ENCODE measurements around the gene NDC1.
"Not testable (repeated sequence)": the region's sequence is repeated elsewhere in the genome, so short reads cannot be mapped to it uniquely, and the experiment has no call there.

NDC1 gene

DNA sequence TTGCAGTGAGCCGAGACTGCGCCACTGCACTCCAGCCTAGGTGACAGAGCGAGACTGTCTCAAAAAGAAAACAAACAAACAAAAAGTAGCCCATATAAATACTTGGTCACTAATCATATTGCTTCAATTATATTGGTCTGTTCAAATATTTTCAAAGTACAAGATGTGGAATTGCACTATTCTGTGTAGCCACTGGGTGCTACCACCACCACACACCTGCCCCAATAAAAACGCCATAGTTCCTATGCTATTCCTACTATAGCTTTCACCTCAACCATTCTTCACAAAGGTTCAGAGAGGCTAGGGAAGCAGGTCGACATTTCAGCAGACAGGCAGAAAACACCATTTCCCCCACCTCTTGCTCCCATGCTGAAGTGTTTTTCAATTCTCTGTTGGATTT lies 16.7 kb downstream of the NDC1 start:
- DNase-seq: no peak

DNA sequence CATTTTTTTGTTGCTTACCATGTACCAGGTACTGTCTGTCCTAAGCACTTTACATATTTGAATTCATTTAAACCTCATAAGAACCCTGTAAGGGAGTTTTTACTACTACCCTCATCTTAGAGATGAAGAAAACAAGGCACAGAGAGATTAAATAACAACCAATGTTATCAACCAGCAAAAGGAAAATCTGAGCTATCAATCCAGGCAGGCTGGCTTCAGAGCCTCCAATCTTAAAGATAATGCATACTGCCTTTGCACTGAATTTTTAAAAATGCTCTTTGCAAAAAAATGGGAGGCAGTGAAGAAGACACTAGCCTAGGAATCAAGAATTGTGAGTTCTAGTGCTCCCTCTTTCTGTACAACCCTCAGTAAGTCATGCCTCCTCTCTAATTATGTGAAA lies 18.7 kb downstream of the NDC1 start:
- no peak for DNase-seq

DNA sequence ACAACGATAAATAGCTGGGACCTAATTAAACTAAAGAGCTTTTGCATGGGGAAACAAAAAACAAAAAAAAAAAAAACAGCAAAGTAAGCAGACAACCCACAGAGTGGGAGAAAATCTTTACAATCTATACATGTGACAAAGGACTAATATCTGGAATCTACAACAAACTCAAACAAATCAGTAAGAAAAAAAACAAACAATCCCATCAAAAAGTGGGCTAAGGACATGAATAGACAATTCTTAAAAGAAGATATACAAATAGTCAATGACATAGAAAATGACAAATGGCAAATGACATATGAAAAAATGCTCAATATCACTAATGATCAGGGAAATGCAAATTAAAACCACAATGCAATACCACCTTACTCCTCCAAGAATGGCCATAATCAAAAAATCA lies 21.5 kb downstream of the NDC1 start:
- DNase-seq: not testable (repeated sequence)

DNA sequence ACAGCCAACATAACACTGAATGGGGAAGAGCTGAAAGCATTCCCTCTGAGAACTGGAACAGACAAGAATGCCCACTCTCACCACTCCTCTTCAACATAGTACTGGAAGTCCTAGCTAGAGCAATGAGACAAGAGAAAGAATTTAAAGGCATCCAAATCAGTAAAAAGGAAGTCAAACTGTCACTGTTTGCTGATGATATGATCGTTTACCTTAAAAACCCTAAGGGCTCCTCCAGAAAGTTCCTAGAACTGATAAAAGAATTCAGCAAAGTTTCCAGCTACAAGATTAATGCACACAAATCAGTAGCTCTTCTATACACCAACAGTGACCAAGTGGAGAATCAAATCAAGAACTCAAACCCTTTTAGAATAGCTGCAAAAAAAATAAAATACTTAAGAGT lies 22.6 kb downstream of the NDC1 start:
- not testable (repeated sequence) for DNase-seq

DNA sequence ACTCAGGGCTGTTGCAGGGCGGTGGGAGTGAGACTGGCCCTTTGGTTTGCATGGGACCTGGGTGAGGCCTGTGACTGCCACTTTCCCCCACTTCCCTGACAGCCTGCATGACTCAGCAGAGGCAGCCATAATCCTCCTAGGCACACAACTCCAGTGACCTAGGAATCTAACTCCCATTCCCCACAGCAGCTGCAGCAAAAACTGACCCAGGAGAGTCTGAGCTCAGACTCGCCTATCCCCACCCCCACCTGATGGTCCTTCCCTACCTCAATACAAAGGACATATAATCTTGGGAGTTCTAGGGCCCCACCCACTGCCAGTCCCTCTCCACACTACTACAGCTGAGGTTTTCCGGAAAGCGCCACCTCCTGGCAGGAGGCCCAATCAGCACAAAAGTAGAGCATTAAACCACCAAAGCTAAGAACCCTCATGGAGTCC lies 26.7 kb downstream of the NDC1 start:
- DNase-seq: peak; percentile 2

DNA sequence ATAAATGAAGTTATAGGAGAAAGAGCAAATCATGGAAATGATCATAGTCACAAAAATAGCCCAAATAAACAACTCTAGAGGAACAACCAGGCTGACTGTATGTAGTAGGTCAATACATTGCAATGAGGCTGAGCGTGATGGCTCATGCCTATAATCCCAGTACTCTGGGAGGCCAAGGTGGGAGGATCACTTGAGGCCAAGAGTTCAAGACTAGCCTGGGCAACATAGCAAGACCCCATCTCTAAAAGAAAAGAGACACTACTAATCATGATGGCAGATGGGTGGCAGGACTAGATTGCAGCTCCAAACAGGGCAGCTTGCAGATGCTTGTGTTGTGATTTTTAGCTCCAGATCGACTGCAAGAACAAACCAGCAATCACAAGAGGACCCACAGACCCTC lies 27.6 kb downstream of the NDC1 start:
- no peak for DNase-seq

DNA sequence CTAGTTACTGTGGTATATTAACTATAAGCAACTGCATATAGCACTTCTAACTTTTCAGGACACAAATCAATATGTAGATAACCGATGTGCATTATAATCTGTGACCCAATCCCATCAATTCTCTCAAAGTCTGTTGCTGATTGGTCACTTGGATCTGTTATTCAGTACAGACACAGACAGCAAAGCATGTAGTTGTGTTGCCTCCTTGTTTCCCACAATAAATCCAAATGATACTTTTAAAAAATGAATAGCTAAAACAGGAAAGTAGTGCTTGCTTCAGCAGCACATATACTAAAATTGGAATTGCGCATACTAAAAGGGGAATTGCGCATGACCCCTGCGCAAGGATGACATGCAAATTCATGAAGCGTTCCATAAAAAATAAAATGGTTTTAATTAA lies 28.1 kb downstream of the NDC1 start:
- no peak for DNase-seq

DNA sequence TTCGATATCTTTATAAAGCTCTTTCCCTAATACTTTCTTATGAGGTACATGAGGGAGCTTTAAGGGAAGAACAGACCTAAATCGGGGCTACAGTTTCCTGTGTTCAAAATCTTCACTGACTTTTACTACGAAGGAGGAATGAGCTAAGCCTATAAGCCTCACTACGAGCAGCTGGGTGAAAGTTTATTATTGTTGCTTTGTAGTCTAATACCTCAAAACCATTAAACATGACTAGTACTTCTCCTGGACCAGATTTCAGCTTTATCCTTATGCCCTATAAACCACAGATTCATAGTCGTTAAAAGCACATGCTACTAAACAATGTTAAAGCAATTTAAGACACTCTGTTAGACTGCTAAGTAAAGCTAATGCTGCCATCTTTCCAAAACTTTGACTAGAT lies 30.2 kb downstream of the NDC1 start:
- DNase-seq: no peak

DNA sequence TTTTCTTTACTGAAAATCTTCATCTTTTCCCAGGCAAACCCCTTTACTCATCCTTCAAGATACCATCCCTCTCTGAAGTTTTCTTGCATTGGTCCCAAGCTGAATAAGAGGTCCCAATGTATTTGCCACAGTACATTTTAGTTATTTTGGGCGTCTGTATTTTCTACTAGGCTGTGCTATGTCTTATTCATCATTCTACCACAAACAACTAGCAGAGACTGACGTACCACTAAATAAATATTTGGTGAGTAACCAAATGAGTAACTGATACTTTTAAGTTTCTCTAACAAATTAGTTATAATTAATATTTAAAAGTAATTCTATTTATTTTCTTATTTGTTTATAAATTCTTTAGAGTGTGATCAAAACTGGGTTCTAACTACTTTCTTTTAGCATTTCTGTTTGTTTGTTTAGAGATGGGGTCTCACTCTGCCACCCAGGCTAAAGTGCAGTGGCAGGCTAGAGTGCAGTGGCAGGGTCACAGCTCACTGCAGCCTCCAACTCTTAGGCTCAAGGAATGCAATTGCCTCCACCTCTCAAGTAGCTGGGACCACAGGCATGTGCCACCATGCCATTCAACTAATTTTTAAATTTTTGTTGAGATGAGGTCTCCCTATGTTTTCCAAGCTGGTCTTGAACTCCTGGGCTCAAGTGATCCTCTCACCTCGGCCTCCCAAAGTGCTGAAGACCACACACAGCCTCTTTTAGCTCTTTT lies 33.1 kb downstream of the NDC1 start:
- DNase-seq: no peak

DNA sequence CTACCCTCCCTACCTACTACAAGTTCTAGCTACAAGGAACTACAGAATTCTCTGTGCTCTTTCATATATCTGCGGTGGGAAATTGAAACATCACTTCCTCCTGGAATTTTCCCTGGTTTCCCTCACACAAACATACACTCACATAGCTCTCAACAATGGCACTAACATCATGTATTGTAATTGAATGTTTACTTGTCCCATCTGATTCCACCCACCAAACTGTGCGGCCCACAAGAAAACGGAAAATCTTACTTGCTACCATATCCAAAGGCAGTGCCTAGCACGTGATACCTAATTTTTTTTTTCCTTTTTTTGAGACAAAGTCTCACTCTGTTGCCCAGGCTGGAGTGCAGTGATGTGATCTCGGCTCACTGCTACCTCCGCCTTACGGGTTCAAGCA lies 33.9 kb downstream of the NDC1 start:
- no peak for DNase-seq

DNA sequence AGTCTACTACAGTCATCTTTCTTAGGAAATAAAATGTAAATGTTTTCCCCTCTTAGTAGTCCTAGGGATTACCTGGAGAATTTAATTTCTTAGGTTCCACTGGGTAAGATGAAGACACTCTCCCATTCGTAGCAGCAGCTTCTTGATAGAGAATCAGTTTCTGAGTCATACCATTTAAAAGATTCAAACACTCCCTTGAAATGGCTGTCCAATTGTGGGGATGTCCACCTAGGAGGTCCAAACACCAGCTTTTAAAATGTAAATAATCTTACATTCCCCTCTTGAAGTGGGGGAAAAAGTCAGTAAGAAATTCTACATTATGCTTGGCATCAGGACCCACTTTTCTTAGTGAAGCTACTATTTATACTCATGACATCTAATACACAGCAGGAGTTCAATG lies 37.5 kb downstream of the NDC1 start:
- no peak for DNase-seq

DNA sequence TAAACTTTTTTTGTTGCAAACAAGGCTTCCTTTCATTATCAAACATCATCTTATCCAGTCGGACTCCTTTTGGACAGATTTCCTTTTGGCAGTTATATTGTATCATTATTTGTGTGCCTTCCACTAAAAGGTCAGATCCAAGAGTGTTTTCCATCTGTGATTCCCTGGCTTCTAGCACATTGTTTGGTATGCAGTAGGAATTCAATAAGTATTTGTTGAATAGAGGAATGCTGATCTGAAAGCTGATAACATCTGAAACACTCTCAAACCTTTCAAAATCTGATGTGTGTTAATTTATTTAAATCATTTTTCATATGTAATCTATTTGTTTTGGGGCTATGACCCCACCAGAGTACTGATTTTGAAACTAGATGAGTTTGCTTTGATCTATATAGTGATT lies 39.0 kb downstream of the NDC1 start:
- no peak for DNase-seq

DNA sequence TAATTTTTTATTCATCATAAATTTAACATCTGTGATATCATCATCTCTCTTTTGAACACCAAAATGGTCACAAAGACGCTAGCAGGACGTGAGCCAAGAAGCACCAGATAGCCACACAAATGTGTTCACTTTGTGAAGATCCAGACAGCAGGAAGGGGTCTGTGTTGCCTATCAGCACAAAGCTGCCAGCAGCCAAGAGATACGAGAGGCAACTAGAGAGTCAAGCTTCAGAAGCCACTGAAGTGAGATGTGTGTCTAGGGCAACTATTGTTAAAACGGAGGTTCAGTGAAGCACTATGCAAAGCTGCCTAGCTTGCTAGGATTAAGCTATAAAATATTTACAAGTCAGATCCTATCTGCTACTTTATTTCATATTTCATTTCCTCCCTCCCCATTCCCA lies 45.3 kb downstream of the NDC1 start:
- DNase-seq: no peak

DNA sequence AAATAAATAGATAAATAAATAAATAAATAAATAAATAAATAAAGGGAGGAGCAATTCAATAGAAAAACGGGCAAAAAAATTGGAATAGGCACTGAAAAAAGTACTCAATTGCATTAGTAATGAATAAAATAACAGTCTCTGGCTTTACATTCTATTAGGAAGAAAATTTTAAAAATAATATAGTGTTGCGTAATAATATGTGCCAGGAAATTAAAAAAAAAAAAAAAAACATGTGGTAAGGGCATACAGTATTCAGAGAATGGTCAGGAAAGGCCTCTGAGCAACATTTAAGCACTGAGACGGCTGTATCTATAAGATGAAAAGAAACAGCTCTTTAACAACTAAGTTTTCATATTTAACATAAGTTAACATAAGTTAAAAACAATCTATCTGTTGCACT lies 50.4 kb downstream of the NDC1 start:
- DNase-seq: no peak

DNA sequence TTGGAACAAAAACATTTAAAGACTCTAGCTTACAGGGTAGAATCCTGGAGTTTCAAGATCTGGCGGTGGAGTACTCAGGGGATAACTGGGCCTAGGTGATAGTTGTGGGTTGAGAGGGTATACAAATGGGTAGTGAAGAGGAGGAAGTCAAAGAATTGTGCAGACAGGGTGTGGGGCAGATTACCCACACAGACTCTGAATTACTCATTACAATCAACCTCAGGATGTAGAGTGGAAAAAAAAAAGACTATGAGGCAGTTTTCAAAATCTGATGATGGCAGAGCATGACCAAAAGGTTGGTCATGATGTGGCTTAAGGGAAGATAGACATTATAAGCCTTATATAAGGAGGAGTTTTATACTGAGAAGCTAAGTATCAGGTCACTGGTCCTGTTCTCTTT lies 55.0 kb downstream of the NDC1 start:
- DNase-seq: no peak

DNA sequence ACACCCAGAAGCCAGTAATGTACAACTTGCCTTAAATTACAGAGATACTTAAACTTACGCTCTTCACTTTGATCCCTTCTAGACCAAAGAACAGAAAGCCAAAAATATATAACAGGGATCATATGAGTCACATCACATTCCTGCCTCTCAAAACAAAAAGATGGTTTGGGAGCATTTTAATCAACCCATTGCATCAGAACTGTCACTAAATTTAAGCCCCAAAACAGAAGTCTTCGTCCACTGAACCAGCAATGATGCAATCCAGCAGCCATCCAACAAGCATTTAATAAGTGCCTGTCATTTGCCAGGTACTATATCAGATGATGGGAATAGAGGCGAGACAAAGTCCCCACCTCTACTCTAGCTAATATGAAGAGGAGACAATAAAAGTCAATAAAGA lies 56.4 kb downstream of the NDC1 start:
- DNase-seq: no peak

DNA sequence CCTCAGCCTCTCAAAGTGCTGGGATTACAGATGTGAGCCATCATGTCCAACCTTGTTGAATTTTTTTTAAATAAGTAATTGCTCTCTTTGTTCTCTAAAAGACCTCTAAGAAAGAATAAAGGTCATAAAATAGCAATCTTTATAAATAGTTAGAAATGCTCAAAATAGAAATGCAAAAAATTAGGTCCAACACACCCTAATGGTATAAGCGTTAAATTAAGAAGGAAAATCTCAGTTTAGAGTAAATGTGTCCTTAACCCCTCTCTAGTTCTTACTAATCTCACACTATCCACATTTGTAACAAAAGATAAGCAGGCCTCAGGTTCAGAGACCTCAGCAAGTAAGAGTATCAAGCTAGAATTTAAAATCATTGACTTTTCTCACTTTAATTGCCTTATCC lies 60.8 kb downstream of the NDC1 start:
- DNase-seq: no peak

DNA sequence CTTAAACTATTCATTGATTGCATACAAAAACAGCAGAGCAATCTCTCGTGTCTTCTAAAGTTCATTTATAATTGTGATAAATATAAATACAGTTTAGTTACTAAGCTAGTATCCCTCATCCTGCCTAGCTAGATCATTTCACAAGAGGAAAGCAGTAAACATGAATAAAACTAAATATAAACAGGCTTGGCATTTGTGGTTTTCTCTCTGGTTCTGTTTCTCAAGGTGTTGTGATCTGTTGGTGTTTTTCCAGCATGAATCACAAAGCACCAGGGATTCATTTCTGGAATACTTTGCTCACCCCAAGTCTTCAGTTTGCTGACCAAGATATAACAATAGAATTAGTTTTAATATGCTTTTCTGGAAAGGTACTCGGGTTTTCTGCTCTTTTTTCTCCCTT lies 66.4 kb downstream of the NDC1 start:
- no peak for DNase-seq

DNA sequence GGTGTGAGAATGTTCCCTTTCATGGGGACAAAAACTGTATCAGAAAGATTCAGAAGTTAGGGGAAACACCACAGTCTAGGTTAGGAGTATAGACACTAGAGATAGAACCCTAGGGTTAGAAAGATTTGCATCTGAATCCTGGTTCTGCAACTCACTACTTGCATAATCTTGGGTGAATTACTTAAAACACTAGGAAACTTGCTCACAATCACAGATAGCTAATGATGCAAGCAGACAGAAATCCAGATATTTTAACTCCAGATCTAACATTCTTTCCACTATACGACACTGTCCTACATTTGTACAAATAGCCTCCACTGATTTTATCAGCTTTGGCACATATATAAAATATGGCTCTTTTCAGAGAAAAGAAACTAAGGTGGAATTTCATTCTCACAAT lies 68.3 kb downstream of the NDC1 start:
- no peak for DNase-seq

DNA sequence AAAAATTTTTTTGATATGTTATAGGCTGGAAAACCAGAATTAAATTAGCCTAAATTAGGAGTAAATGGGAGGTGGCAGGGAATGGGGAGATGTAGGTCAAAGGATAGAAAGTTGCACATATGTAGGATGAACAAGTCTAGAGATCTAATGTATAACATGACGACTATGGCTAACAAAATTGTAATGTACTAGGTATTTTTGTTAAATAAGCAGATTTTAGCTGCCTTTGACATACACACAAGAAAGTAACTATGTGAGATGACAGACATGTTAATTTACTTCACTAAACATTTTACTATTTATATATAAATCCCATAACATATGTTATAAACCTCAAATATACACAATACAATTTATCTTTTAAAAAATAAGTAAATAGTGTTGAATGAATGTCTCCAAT lies 68.9 kb downstream of the NDC1 start:
- DNase-seq: no peak

DNA sequence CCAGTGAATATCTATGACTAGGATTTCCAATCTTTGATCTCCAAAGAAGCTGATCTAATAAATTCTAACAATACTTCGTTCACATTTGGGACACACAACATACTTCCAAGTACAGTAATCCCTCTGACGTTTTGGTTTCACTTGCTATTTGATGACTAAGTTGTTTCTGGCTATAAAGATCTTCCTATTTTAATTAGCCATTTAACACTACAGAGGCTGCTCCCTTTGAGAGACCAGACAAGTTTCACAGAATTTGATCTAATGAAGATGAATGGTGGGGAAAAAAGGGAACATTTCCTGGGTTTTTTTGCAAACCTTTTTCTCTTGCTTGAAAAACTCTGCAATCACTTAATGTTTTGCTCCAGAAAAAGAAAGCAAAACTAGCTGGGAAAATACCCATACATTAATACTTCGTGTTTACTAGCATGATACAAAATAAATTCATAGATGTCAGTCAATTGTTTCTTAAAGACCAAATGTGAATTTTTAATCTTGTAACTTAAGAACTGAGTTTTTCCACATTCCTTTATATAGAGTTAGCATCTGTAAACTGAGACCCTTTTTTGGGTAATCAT lies 71.2 kb downstream of the NDC1 start:
- DNase-seq: peak; percentile 64

DNA sequence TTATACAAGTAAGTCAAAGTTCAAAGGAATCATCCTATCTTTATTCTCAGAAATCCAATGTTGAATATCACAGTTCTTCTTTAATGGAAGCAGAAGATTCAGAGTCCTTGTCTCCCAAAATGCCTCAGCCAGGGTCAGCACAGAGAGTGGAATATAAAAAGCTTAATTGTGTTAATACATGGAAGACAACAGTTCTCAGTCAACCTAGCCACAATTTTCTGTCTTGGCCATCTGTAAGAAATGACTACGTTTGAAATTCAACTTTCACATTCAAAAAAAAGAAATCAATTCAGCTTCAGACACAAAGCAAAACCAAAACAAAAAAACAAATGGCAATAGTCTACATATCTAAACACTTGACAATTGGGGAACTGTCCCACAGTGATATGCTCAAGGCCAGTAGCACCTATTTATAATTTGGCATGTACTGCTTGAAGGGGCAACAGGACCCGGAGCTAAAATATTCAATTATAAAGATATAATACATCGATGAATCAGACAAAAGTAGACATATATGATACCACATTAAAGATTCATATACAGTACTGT lies 71.8 kb downstream of the NDC1 start:
- peak; percentile 48 for DNase-seq

DNA sequence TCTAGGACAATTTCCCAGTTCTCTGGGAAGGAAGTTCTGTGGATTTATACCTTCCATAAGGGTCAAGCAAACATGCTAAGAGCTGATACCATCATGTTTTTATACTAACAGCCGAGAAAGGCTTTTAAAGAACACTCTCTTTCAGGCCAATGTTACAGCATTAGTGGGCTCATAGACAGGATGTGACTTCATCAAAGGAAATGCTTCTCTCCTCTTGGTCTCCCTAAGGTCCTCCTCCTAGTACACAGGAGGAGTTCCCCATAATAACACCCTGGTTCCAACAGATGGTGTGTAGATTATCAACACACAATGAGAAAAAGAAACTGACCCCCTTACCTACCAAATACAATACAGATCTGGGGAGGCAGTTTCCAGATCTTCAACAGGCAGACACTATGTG lies 72.4 kb downstream of the NDC1 start:
- peak; percentile 41 for DNase-seq

DNA sequence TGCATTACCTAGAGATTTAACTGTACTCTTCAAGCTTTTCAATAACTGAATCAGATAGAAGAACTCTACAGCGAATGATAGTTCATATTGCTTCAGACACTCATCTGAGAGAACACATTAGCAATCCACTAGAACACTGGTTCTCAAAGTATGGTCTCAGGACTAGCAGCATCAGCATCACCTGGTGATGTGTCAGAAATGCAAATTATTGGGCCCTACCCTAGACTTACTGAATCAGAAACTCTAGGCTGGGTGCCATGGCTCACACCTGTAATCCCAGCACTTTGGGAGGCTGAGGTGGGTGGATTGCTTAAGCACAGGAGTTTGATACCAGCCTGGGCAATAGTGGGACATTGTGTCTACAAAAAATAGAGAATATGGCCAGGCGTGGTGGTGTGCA lies 74.2 kb downstream of the NDC1 start:
- no peak for DNase-seq

DNA sequence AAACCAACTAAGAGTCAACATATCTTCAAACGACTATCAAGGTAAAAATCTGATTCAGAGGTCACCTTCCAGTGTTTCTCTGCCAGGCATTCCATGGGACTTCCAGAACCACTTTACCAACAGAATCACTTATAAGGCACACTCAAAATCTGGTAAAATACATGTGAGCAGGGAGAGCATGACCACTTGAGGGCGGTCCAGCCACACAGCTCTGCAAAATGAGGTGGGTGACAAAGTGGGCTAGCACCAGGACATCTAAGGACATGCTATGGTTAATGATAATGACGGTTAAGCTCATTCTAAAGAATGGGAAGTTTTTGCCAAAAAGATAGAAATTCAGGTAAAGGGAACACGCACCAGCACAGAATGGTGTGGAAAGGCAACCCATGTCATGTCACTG lies 74.6 kb downstream of the NDC1 start:
- no peak for DNase-seq
